Fibroblast of skin of right quadriceps (primary cell): ENCODE data around the gene PDSS2.
"Not testable (repeated sequence)": the region's sequence is repeated elsewhere in the genome, so short reads cannot be mapped to it uniquely, and the experiment has no call there.

Experiments used
- DNase-seq: peaks from one replicate; pipeline ENCODE4 v3.0.0-alpha.2; 2013

The PDSS2 gene

GRCh38 chr6:107459283-107460082 is at the start of gene PDSS2:
PDSS2 (minus strand) TSS chr6:107459564; CDS start chr6:107459285, 279 bp downstream.
- DNase-seq = peak; percentile 97

- DNase-seq = no peak
Measured at GRCh38 chr6:107506145-107506544, 46.8 kb upstream of the PDSS2 start.

GRCh38 chr6:107504270-107505026 is 45.1 kb upstream of the PDSS2 start:
- DNase-seq = no peak

GRCh38 chr6:107496892-107497684 is 37.7 kb upstream of the PDSS2 start:
- DNase-seq = no peak

- no peak for DNase-seq
Measured at GRCh38 chr6:107495971-107496370, 36.6 kb upstream of the PDSS2 start.

- DNase-seq = peak; percentile 42
Measured at GRCh38 chr6:107495196-107495643, 35.9 kb upstream of the PDSS2 start.

GRCh38 chr6:107493158-107494057 is 34.0 kb upstream of the PDSS2 start:
- DNase-seq = peak; percentile 14

- DNase-seq = peak; percentile 62
Measured at GRCh38 chr6:107491760-107492660, 32.6 kb upstream of the PDSS2 start.

- DNase-seq = peak; percentile 15
Measured at GRCh38 chr6:107491138-107491609, 31.8 kb upstream of the PDSS2 start.

GRCh38 chr6:107490566-107491137 is 31.3 kb upstream of the PDSS2 start:
- no peak for DNase-seq

GRCh38 chr6:107489636-107490565 is 30.5 kb upstream of the PDSS2 start, which contains the start of gene SOBP:
SOBP (plus strand) TSS chr6:107490117; CDS start chr6:107490617, 500 bp downstream.
- DNase-seq = peak; percentile 47

- DNase-seq = peak; percentile 7
Measured at GRCh38 chr6:107488875-107489635, 29.7 kb upstream of the PDSS2 start.

- no peak for DNase-seq
Measured at GRCh38 chr6:107488174-107488874, 29.0 kb upstream of the PDSS2 start.

- no peak for DNase-seq
Measured at GRCh38 chr6:107485157-107485556, 25.8 kb upstream of the PDSS2 start.

GRCh38 chr6:107479089-107479690 is 19.8 kb upstream of the PDSS2 start:
- DNase-seq = no peak

GRCh38 chr6:107475826-107476225 is 16.5 kb upstream of the PDSS2 start:
- DNase-seq = not testable (repeated sequence)

- not testable (repeated sequence) for DNase-seq
Measured at GRCh38 chr6:107475360-107475759, 16.0 kb upstream of the PDSS2 start.
